UCSD-AML1 (cell line): ENCODE results near the gene S100A8.

ENCODE experiments used
- DNase-seq: peaks from one replicate; lab custom pipeline; 2025; ENCODE audit not compliant: unreplicated experiment; lab: John Stamatoyannopoulos, UW

Gene S100A8

GRCh38 chr1:153393926-153394325, 3.1 kb upstream of the S100A8 start:
- DNase-seq = no peak

DNA sequence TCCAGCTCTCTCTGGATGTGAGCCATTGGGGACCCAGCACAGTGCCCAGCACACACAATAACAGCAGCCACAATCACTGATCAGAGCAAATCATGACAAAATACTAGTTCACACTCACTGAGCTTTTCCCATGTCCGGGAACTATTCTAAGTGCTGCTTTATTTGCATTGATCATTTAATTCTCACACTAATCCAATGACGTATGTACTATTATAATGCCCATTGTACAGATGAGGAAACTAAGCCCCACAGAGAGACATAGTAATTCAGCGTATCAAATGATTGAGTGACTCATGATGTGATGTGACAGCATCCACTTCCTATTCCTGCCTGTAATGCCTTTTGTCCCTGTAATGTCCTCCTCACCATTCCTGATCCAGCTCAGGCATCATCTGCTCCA, 1.9 kb upstream of the S100A8 start:
- DNase-seq = no peak

- no peak for DNase-seq
Measured at GRCh38 chr1:153392258-153392657, 1.4 kb upstream of the S100A8 start.

DNA sequence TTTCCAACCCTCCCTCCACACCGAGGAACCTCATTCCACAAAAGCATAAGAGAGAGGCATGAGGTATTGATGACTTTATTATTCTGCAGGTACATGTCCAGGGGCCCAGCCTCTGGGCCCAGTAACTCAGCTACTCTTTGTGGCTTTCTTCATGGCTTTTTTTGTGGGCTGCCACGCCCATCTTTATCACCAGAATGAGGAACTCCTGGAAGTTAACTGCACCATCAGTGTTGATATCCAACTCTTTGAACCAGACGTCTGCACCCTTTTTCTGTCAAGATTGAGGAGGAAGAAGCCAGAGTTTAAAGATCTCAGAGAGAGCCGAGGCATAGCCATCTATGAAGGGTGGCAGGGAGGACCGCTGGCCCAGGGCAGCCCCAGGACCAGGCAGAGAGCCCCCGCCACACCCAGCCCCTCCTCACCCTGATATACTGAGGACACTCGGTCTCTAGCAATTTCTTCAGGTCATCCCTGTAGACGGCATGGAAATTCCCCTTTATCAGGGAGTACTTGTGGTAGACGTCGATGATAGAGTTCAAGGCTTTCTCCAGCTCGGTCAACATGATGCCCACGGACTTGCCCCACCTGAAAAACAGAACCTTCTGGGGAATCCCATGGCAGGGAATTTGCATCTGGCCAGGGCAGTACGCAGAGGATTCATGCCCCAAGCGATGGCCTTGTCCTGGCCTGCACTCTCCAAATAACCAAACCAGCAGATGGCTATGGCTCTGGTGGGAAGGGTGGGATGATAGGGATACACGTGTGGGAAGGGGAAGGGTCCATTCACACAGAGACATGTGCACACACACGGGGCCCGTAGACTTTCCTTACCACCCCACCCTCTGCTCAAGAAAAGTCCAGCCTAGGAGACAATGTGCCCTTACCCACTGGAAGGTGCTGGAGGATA, 647 bp downstream of the S100A8 start:
- no peak for DNase-seq

DNA sequence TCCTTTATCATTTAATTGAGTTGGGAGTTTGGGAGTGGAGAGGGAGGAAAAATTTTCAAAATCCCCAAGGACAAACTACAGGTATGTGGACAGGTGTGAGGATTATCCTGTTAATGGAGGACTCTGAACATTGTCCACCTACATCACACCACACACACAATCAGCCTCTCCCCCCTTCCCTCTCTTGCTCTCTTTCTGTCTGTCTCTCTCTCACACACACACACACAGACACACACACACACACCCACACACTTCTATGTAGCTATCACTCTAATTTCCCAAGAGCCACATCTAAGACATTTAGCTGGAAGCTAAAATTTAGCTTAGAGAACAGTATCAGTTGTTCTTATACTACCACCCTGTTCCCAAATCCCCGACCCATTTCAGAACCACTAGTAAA, 1.5 kb downstream of the S100A8 start:
- no peak for DNase-seq

DNA sequence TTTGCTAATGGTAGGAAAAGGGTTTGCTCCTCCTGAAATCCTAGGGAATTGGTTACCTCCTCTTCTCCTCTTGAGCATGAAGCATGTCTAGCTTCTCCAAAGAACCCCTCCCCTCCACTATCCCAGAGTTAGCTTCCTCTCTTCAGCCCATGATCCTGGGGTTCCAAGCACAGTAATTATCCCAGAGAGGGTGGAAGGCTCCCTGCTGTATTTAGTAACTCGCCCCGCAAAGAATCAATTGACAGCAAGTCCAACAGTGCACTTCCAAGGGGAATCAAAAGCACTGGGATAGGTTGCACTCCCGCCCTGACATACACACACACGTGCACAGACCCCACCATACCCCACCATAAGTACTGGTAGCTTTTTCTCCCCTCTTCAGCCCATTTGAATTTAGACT, 3.1 kb downstream of the S100A8 start:
- no peak for DNase-seq

DNA sequence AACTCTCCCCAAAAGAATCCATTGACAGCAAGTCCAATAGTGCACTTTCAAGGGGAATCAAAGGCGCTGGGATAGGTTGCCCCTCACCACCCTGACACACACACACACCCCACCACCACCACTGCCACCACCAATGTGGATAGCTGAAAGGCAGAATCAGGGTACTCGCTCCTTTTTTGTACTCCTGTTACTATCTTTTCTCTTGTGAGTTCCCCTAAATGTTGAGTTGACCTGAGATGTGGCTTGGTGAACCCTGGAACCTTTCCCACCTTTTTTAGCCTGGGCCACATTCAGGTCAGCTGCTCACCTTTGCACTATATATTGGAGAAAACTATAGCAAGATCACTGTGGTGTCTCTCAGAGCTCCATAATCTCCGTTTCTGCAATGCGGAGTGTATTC, 3.9 kb downstream of the S100A8 start:
- DNase-seq = no peak

- DNase-seq = peak; percentile 58
Measured at GRCh38 chr1:153386500-153386901, 4.4 kb downstream of the S100A8 start.

- DNase-seq = no peak
Measured at GRCh38 chr1:153384958-153385580, 5.8 kb downstream of the S100A8 start.

GRCh38 chr1:153380711-153381110, 10.2 kb downstream of the S100A8 start:
- DNase-seq = no peak

- no peak for DNase-seq
Measured at GRCh38 chr1:153379591-153379990, 11.3 kb downstream of the S100A8 start.

GRCh38 chr1:153375511-153375910, 15.4 kb downstream of the S100A8 start, which contains the start of gene S100A12:
TSS of gene S100A12 (minus strand) at chr1:153375621. CDS start at chr1:153374592, 1,029 bp downstream.
- no peak for DNase-seq

DNA sequence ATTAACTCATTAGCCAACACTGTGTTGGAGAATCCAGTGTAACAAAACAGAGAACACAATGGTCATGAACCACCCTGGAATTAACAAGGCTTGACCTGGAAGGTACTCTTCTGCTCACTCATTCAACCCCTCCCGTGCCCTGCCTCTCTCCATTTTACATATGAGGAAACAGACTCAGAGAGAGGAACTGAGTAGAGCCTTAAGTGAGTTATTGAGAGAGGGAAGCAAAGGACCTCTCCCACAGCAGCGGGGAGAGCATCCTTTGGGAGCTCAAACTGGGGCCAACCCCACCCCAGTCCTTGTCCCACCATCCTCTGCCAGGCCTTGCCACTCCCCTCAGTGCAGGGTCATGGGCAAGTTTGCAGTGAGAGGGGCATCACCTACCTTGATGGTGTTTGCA, 16.8 kb downstream of the S100A8 start:
- DNase-seq = no peak

- no peak for DNase-seq
Measured at GRCh38 chr1:153372571-153372970, 18.3 kb downstream of the S100A8 start.

DNA sequence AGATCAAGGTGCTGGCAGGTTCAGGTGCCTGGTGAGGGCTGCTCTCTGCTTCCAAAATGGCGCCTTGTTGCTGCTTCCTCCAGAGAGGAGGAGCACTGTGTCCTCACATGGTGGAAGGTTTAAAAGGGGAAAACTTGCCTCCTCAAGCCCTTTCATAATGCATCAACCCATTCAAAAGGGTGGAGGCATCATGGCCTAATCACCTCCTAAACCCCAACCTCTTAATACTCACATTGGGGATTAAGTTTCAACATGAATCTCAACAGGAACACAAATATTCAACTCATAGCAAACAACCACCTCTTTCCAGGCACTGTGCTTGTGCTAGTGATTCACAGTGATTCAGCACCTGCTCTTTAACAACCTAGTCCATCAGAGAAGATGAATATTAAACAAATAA, 19.6 kb downstream of the S100A8 start:
- no peak for DNase-seq

GRCh38 chr1:153370146-153370545, 20.7 kb downstream of the S100A8 start:
- no peak for DNase-seq

DNA sequence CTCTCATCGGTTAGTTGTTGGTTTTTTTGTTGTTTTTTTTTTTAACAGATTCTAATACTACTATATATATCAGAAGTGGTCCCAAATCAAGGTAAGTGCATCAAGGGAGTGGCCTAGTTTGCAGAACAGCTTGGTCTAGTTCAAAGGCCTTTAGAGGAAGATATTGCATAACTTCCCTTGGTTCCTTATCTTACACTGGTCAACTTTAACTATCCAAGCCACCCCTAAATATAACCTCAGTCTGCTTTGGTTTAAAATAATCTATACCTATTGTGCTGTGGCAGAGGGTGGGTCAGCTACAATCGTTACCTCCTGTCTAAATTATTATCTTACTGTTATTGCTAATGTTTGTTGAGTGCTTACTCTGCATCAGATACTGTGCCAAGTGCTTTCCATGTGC, 22.4 kb downstream of the S100A8 start:
- no peak for DNase-seq

DNA sequence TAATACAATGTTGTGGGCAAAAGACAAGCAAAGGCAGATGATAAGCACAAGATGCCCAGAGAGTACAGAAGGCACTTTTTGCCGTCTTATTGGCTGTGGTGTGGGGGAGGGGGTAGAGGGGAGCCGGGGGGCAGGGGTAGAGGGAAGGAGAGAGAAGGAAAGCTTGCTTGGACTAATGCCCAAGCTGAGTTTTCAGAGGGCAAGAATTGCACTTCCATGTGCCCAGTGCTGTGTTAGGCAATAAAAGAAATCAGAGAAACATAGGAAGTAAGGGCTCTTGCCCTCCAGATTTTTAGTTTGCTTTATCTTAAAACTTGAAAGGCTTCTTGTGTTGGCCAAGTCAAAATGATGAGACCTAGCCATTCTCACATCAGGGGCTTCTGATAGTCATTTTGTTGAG, 23.8 kb downstream of the S100A8 start:
- no peak for DNase-seq

DNA sequence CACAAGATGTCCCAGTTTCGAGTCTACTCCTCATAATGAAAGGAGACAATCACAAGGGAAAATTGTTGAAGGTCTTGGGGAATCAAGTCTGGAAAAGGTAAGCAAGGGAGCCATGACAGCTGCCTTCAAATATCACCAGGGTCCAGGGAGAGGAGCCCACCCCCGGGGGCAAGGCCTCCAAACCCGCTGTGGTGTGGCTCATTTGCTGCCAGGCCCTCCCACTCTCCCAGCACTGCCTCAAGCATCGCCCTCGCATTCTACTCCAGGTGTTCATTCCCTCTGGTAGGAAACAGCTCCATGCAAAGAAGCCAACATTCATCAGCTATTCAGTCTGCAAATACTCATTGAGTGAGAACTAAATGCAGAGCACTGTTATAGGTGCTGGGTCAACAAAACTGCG, 24.6 kb downstream of the S100A8 start:
- DNase-seq = no peak

GRCh38 chr1:153365696-153366095, 25.2 kb downstream of the S100A8 start:
- no peak for DNase-seq

DNA sequence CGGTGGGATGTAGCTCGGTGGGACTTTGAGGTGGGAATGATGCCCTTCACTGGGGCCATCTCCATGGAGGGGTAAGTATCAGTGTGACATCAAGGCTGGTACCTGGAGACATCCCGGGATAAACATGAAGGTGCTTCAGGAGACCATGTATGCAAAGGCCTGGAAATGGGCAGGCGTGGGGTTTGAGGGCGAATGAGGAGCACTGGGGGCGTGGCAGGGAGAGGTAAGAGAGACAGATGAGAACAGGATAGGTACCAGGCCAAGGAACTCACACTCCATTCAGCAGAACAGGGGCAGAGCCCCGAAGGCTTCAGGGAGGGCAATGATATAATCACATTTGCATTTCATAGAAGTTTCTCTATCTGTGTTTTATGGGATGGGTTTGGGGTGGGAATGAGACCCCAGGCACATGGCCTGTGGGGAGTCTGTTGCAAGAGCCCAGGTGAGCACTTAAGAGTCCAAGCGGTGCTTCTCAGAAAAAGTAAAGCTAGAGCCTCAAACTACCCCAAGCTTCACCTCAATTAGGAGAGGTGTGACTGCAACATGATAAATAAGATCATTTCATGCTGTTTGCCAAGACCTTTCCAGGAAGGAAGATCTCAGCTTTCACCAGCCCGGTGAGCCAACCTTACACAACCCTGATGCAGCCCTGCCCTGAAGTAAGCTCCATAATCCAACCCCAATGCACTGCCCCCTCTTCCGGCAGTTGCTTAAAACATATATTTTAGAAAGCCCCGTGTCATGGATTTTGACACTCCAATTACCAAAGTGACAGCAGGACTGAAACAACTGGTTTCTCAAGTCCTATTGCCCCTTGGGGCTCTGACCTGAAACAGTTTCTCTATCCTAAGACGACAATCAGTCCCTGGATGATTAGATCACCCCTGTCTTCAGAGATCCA, 25.9 kb downstream of the S100A8 start:
- no peak for DNase-seq
